HG03439 (cell line): ENCODE measurements around the gene GC.
"Not testable (repeated sequence)": the region's sequence is repeated elsewhere in the genome, so short reads cannot be mapped to it uniquely, and the experiment has no call there.

Experiments used
- ATAC-seq: cut with Tn5 transposase; IDR thresholded peaks from one replicate; pipeline ENCODE4 v1.9.1; 2021; ENCODE audit warnings: mild to moderate bottlenecking, moderate library complexity; ENCODE audit not compliant: unreplicated experiment

GC gene, protein sequence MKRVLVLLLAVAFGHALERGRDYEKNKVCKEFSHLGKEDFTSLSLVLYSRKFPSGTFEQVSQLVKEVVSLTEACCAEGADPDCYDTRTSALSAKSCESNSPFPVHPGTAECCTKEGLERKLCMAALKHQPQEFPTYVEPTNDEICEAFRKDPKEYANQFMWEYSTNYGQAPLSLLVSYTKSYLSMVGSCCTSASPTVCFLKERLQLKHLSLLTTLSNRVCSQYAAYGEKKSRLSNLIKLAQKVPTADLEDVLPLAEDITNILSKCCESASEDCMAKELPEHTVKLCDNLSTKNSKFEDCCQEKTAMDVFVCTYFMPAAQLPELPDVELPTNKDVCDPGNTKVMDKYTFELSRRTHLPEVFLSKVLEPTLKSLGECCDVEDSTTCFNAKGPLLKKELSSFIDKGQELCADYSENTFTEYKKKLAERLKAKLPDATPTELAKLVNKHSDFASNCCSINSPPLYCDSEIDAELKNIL

DNA sequence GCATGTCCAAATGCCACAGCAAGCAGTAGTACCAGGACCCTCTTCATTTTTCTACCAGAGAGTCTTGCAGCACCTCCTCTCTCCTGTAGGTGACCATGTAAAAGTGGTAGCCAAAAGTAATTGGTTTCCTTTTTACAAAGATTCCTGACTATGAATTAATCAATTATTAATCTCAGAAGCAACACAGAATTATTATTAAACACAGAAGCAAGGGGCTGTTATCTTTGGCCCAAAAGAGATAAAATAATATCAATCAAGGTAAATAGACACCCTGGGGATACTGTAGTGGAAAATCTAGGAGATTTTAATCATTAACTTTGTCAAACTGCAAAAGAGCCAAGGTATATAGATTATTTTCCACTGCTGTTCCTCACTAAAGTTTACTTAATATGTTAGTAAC is at the start of gene GC:
Gene GC (minus strand): TSS at position 108 of the 400 bp plus-strand sequence. CDS start 61 bp downstream, at position 47.
- ATAC-seq = no peak

- ATAC-seq = no peak
Measured at GRCh38 chr4:71833232-71833900, 49.5 kb upstream of the GC start.

DNA sequence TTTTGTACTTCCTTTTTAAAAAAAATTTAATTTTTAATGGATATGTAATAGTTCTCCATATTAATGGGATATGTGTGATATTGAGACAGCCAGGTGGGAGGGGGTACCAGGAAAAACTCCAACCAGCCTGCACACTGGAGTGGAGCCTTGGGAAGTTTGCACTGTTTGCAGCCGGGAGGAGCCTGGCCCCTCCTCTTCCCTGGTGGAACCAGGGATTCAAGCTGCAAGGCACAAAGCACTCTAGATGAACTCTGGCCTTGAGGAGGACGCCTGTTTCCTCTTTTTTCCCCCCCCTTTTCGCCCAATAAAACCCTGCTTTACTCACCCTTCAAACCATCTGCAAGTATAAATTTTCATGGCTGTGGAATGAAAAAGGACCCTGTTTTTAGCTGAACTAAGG is 48.2 kb upstream of the GC start:
- ATAC-seq = no peak

DNA sequence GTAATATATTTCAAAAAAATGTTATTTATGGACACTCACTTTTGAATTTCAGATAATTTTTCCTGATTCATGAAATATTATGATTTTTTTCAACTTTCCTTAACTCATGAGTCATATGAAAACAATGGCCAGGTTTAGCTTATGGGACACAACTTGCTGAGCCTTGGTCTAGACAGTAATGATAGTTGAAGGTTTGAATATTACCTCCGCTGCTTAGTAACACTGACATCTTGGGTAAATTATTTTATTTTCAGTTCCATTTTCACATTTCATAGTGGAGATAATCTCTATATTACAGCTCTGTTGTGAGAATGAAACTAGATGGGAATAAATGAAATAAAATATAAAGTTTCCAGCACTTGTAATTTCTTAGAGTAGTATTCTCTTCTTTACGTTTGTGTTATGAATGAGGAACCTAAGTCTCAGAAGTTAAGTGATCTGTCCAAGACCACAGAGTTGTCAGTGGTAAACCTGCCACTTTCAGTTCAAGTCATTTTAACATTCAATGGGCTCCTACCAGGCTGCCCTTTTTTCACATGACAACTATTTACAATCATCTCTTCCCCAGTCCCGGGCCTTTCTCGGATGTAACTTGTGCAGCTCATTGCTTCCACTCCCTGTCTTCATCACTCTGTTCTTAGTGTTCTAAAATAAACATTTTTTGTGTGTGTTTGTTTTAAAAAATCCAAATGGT is 46.8 kb upstream of the GC start:
- ATAC-seq = no peak

GRCh38 chr4:71828470-71828869 is 44.6 kb upstream of the GC start:
- ATAC-seq = no peak

GRCh38 chr4:71827826-71828225 is 43.9 kb upstream of the GC start:
- no peak for ATAC-seq

DNA sequence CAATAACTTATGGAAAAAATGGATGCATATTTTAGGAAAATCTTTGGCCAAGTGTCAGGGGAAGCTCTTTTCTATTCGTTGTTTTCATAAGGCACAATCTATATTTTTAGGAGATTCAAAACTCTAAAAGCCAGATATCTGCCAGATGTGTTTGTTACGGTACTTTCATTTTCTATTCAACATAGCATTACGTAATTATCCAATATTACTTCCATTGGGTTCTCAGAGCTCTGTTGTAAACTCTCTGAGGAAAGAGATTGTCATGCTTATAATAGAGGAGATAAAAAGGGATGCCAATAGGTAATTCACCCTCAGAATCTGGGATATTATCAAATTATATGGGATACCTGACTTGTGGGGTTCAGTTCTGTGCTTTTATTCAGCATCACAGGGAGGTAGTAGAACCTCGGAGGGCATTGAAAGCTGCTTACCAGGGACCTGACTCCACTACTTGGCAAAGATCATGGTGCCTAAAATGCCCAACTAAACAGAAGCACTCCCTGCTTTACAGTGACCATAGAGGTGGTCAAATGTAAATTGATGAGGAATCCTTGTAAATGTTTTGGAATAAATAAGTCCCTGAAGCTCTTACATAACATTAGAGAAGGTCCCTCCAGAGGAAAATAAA is 32.9 kb upstream of the GC start:
- ATAC-seq = no peak

DNA sequence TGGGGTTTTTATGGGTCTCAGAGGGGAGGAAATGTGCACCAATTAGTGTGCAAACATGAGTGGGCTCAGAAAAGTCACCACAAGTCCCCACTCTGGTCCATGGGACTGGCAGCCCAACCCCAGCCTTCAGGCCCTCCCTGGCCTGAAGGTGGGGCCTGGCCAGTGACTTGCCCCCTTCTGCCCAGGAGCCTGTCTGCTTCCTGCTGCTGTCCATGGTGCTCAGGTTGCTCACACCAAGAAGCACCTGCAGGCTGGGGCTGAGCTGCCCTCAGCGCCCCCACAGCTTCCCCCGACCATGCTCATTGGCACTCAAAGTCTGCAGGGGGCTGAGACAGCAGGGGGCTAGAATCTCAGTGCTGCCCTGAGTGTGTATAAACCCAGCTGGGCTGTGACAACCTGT is 30.6 kb upstream of the GC start:
- ATAC-seq = no peak

GRCh38 chr4:71809805-71810204 is 25.9 kb upstream of the GC start:
- ATAC-seq = not testable (repeated sequence)

DNA sequence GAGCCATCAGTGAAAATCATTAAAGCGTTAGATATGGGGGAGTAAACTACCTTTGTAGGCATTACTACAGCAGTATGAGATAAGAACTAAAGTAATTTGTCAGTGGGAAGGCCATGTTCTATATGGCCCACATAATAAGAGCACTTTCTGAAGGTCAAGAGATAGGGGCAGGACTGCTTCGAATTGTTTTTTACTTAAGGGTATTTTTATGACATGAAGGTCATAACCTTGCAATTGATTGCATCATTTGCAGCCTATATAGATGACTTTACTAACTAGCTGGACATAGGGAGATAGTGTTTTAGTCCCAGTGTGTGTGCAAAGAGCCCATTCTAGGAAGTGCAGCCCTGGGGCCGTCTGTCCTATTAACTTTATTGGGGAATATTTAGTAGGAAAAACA is 23.6 kb upstream of the GC start:
- no peak for ATAC-seq

DNA sequence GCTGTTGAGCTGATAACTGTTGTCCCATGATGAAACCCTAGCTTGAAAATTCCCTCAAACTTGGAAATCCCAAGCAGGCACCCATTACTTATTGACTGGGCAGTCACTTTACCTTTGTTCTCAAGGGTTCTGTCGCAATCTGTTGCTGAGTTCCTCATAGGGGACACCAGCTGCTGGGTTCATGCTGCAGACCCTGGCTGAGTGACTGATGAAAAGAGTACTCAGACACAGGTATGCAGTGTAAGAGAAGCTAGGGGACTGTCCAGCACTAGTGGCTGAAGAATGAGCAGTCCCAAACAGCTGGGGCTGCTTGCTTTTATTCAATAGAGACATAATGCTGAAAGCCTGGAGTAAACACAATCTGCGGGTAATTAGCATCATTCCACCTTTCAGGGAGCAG is 21.4 kb upstream of the GC start:
- not testable (repeated sequence) for ATAC-seq

DNA sequence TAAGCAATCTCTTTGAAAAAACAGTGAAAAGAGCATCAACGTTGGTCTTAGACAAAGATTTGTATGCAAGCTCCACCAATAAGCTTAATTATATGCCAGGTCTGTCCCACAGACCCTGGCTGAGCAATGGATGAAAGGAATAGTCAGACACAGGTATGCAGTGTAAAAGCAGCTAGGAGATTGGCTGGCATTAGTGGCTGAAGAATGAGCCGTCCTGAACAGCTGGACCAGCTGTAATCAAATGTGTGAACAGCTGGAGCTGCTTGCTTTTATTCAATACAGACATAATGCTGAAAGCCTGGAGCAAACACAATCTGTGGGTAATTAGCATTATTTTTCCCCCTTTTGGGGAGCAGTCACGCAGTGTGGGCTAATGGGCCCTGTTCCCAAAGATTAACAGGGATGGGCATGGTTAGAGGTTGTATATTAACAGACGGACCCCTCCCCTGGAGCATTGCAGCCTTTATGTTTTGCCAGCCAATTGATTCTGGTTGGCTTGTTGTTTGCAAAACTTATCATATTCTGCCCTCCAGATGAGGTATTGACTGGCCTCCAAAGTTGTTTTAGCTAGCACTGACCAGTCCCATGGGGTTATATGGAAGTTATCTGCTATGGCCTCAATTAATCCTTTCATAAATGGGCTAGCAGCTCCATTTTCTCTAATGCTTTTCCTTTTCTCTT is 20.3 kb upstream of the GC start:
- not testable (repeated sequence) for ATAC-seq

DNA sequence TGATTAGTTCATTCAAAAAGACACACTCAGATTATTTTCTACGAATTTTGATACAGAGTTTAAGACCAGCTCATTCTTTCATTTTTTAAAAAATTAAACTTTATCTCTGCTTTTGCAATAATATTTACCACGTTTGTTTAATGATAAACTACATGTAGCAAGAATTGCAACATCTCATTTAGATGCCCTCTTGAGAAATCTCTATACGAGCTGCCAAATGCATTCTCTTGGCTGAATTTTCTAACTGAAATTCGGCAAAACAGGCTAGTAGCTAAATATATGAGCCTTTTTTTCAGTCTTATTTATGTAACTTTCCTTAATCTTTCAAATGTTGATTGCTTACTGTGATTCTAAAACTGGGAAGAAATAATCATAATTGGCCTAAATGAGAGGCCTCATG is 2.1 kb upstream of the GC start:
- no peak for ATAC-seq

- ATAC-seq = no peak
Measured at GRCh38 chr4:71784569-71785197, 804 bp upstream of the GC start.

DNA sequence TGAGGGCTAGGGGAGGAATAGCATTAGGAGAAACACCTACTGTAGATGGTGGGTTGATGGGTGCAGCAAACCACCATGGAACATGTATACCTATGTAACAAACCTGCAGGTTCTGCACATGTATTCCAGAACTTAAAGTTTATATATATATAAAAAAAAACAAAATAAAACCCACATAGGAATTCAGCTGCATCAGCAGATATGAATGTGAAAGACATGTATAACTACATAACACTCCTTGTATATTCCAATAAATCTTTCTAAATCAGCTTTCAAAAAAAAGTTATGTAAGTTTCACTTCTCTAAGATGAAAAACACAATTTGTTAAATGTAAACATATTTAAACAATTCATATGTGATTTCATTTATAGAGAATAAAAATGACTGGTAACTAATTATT is 6.0 kb downstream of the GC start:
- ATAC-seq = no peak

- ATAC-seq = no peak
Measured at GRCh38 chr4:71775449-71775848, 8.4 kb downstream of the GC start.

DNA sequence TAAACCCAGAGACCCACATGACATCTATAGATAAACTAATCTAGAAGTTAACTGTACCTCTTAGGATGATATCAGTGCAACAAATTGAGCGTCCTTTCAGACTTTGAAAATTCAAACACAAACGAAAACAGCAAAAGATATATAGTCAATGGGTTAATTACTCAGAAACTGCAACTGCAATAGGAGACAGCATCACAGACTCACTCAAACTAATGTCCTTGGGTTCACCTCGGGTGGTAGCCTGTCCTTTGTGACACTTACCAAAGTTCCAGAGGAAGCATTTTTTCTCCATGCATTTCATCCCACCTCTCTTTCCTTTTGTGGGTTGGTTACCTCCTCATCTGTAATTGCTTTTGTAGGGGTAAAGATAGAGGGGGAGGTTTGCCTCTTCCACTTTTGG is 9.7 kb downstream of the GC start:
- no peak for ATAC-seq

DNA sequence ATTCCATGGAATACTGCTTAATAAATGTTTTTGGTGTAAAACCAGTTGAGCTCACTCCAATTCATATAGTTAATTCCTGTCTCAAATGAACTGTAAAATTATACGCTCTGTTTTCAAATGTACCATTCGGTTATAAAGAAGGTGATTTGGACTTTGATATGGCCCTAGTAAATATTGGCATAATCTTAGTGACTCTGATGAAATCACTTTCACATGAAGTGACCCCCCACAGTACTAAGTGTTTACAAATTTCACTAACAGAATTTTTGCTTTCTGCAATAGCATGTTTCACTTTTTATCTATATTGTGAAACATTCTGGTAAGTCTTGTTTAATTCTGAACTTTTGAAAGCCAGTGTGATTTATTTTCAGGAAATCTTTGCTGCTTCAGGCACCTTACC is 10.9 kb downstream of the GC start:
- ATAC-seq = no peak

DNA sequence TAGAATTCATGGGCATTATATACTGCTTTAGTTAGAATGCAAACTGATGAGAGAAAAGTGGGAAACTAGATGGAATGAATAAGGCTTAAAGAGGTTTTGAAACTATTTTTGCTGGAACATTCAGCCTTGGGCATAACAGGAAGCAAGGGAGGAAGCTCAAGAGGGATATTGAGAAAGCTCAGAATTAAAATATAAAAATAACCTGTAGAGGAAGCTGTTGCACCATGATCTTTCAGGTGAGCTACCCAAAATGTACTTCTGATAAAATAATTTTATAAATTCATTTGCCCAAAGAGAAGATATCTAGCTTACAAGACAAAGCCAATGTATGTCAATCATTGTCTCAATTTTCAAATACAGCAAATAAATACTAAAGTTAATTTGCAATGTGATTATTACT is 11.3 kb downstream of the GC start:
- ATAC-seq = no peak

- no peak for ATAC-seq
Measured at GRCh38 chr4:71771613-71772012, 12.3 kb downstream of the GC start.
